ENCODE data around the gene VAT1L. TPM values are rescaled to one million over a fixed set of nuclear protein-coding genes. Genes with fewer than 3 reads are reported as not detected.

Gene VAT1L
- total and polyA plus RNA-seq, 10 donors, result 0.02 to 0.23 (median 0.10) TPM; not detected in 4

GRCh38 chr16:77807021-77807420, 18.7 kb downstream of the VAT1L start:
- intact Hi-C loops (cut with DNase I; ENCODE audit: low total_unique reads), result no loop called here
- WGBS, 5 donors, result 39 to 67% (median 46%) methylated on average over 1 of the region's 1 CpG
- H3K9me3 ChIP-seq, result peaks cover 0 to 11% (median 0%) of the 10 kb centered on the region in 8 donors
- no peak overlapping the region for H3K27ac ChIP-seq
- no peak for DNase-seq
- no peaks in the 10 kb centered on the region for H3K4me1 ChIP-seq
- TF ChIP-seq CTCF (IDR thresholded peaks at IDR 0.05 in 8 of 11, conservative IDR thresholded peaks at IDR 0.05 in 3 of 11) (no peak), POLR2A (IDR thresholded peaks at IDR 0.05) (no peak), POLR2AphosphoS5 (IDR thresholded peaks at IDR 0.05) (no peak)
- no peaks in the 10 kb centered on the region for H3K36me3 ChIP-seq
- H3K27me3 ChIP-seq (replicated peaks in 1 of 7), result peaks cover 0 to 5% (median 0%) of the 10 kb centered on the region in 7 donors
- H3K4me3 ChIP-seq, result no peak overlapping the region

GRCh38 chr16:77812856-77813500, 24.6 kb downstream of the VAT1L start:
- no peak for DNase-seq
- Histone ChIP-seq H3K27me3 (replicated peaks in 1 of 7) (no peaks in the 10 kb centered on the region), H3K9me3 (peaks cover 0 to 8% (median 0%) of the 10 kb centered on the region in 8 donors), H3K36me3 (no peaks in the 10 kb centered on the region), H3K27ac (no peak overlapping the region), H3K4me3 (no peak overlapping the region), H3K4me1 (no peaks in the 10 kb centered on the region)
- TF ChIP-seq POLR2AphosphoS5 (IDR thresholded peaks at IDR 0.05), result no peak
- TF ChIP-seq CTCF (IDR thresholded peaks at IDR 0.05 in 8 of 11, conservative IDR thresholded peaks at IDR 0.05 in 3 of 11), result no peak
- no peak for TF ChIP-seq POLR2A (IDR thresholded peaks at IDR 0.05)
- WGBS, 5 donors, result 66 to 77% (median 74%) methylated on average over 2 of the region's 2 CpGs
- intact Hi-C loops (cut with DNase I; ENCODE audit: low total_unique reads), result no loop called here

- no peak for DNase-seq
- H3K27ac ChIP-seq, result no peak overlapping the region
- H3K4me1 ChIP-seq, result no peaks in the 10 kb centered on the region
- intact Hi-C loops (cut with DNase I; ENCODE audit: low total_unique reads), result no loop called here
- H3K9me3 ChIP-seq, result no peaks in the 10 kb centered on the region
- H3K27me3 ChIP-seq (replicated peaks in 1 of 7), result no peaks in the 10 kb centered on the region
- no peaks in the 10 kb centered on the region for H3K36me3 ChIP-seq
- no peak overlapping the region for H3K4me3 ChIP-seq
- no peak for TF ChIP-seq CTCF (IDR thresholded peaks at IDR 0.05 in 8 of 11, conservative IDR thresholded peaks at IDR 0.05 in 3 of 11)
- no peak for TF ChIP-seq POLR2A (IDR thresholded peaks at IDR 0.05)
- TF ChIP-seq POLR2AphosphoS5 (IDR thresholded peaks at IDR 0.05), result no peak
These were observed 27.9 kb downstream of the VAT1L start for GRCh38 chr16:77816293-77816692.

GRCh38 chr16:77820340-77820739, 32.0 kb downstream of the VAT1L start:
- TF ChIP-seq POLR2A (IDR thresholded peaks at IDR 0.05), result no peak
- no peak for TF ChIP-seq POLR2AphosphoS5 (IDR thresholded peaks at IDR 0.05)
- no peak for TF ChIP-seq CTCF (IDR thresholded peaks at IDR 0.05 in 8 of 11, conservative IDR thresholded peaks at IDR 0.05 in 3 of 11)
- Histone ChIP-seq H3K4me3 (no peak overlapping the region), H3K9me3 (no peaks in the 10 kb centered on the region), H3K36me3 (no peaks in the 10 kb centered on the region), H3K27ac (no peak overlapping the region), H3K27me3 (replicated peaks in 1 of 7) (peaks cover 0 to 23% (median 0%) of the 10 kb centered on the region in 7 donors), H3K4me1 (no peaks in the 10 kb centered on the region)
- intact Hi-C loops (cut with DNase I; ENCODE audit: low total_unique reads), result no loop called here
- DNase-seq, result no peak
- WGBS, 5 donors, result 38 to 57% (median 42%) methylated on average over 3 of the region's 3 CpGs

All from spleen (tissue), 11 donors.